HCT116 (cell line): ENCODE measurements around the gene USH1C.

Experiments used
- CTCF ChIP-seq, 3 experiments: fragments of 200-600 bp in 1 of 3; sonication (generic) in 1 of 3; IDR thresholded peaks in 2 of 3; conservative IDR thresholded peaks in 1 of 3; 2 replicates each; pipeline ENCODE4 v1.5.1; 2012 to 2017; ENCODE audit warnings: low read depth in 2 of 3, low read length in 2 of 3, antibody characterized with exemption in 1 of 3, borderline replicate concordance in 1 of 3, control low read depth in 1 of 3, mild to moderate bottlenecking in 1 of 3, mixed read lengths in 1 of 3, mixed run types in 1 of 3, moderate library complexity in 1 of 3; ENCODE audit not compliant: insufficient read depth in 1 of 3
- ELF1 ChIP-seq: IDR thresholded peaks from 2 replicates; pipeline ENCODE4 v1.6.1; 2012; ENCODE audit warnings: low read depth, borderline replicate concordance
- EZH2 ChIP-seq: fragments of 200-600 bp; sonication (generic); IDR thresholded peaks from 2 replicates; pipeline ENCODE4 v1.6.1; 2017; ENCODE audit warnings: antibody characterized with exemption, mixed run types
- EZH2phosphoT487 ChIP-seq: fragments of 200-600 bp; IDR thresholded peaks from 2 replicates; pipeline ENCODE4 v1.6.1; 2018; ENCODE audit warnings: antibody characterized with exemption, borderline replicate concordance
- POLR2A ChIP-seq: IDR thresholded peaks from 2 replicates; pipeline ENCODE4 v1.7.0; 2011; ENCODE audit warnings: borderline replicate concordance; ENCODE audit not compliant: insufficient read depth, insufficient read length; ENCODE audit errors: extremely low read depth
- POLR2AphosphoS5 ChIP-seq: IDR thresholded peaks from 2 replicates; pipeline ENCODE4 v1.6.1; 2011; ENCODE audit warnings: mild to moderate bottlenecking, low read depth, low read length, moderate library complexity
- RAD21 ChIP-seq: IDR thresholded peaks from 2 replicates; pipeline ENCODE4 v1.6.1; 2012; ENCODE audit warnings: low read depth, mild to moderate bottlenecking
- SRF ChIP-seq: IDR thresholded peaks from 2 replicates; pipeline ENCODE4 v1.6.1; 2012; ENCODE audit warnings: low read depth
- TF ChIP-seq, protein P1 (sequence below): IDR thresholded peaks from 2 replicates; pipeline ENCODE4 v1.6.1; 2012

- TF ChIP-seq POLR2AphosphoS5 (no peak), SRF (no peak), CTCF (IDR thresholded peaks at IDR 0.05 in 2 of 3, conservative IDR thresholded peaks at IDR 0.05 in 1 of 3; ENCODE audit: borderline replicate concordance in 1 of 3, insufficient read depth in 1 of 3, low read depth in 2 of 3, low read length in 2 of 3) (no peak), EZH2 (no peak), ELF1 (no peak), POLR2A (no peak), EZH2phosphoT487 (no peak), RAD21 (no peak)
- TF ChIP-seq, protein P1, sequence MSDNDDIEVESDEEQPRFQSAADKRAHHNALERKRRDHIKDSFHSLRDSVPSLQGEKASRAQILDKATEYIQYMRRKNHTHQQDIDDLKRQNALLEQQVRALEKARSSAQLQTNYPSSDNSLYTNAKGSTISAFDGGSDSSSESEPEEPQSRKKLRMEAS: no peak
Measured at GRCh38 chr11:17550450-17551346, 6.5 kb upstream of the USH1C start.
